Suprapubic skin (tissue), 4 donors: ENCODE results near the gene GJB3.

Source experiments
- EP300 ChIP-seq: sonication (generic); formaldehyde crosslinking; IDR thresholded peaks from one replicate; pipeline ENCODE4 v1.6.1; 2017; ENCODE audit warnings: antibody characterized with exemption
- POLR2A ChIP-seq, 2 donors: fragments of 450-650 bp; IDR thresholded peaks; one replicate each; pipeline ENCODE4 v1.6.1; 2017; ENCODE audit warnings: antibody characterized with exemption in 2 of 2, mild to moderate bottlenecking in 2 of 2, moderate library complexity in 2 of 2
- POLR2AphosphoS5 ChIP-seq, 3 donors: sonication (generic); formaldehyde crosslinking; IDR thresholded peaks; one replicate each; pipeline ENCODE4 v1.6.1; 2017; ENCODE audit warnings: antibody characterized with exemption in 3 of 3
- TF ChIP-seq, protein P1 (sequence below), 2 donors: fragments of 200-600 bp in 1 of 2; fragments of 450-650 bp in 1 of 2; sonication (generic) in 1 of 2; IDR thresholded peaks; one replicate each; pipeline ENCODE4 v1.5.1; 2016 to 2019; ENCODE audit warnings: antibody characterized with exemption in 2 of 2, mild to moderate bottlenecking in 1 of 2, moderate library complexity in 1 of 2

- TF ChIP-seq, protein P1, sequence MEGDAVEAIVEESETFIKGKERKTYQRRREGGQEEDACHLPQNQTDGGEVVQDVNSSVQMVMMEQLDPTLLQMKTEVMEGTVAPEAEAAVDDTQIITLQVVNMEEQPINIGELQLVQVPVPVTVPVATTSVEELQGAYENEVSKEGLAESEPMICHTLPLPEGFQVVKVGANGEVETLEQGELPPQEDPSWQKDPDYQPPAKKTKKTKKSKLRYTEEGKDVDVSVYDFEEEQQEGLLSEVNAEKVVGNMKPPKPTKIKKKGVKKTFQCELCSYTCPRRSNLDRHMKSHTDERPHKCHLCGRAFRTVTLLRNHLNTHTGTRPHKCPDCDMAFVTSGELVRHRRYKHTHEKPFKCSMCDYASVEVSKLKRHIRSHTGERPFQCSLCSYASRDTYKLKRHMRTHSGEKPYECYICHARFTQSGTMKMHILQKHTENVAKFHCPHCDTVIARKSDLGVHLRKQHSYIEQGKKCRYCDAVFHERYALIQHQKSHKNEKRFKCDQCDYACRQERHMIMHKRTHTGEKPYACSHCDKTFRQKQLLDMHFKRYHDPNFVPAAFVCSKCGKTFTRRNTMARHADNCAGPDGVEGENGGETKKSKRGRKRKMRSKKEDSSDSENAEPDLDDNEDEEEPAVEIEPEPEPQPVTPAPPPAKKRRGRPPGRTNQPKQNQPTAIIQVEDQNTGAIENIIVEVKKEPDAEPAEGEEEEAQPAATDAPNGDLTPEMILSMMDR (IDR thresholded peaks at IDR 0.05), result no peak
- TF ChIP-seq POLR2AphosphoS5 (IDR thresholded peaks at IDR 0.05) (no peak), EP300 (no peak), POLR2A (IDR thresholded peaks at IDR 0.05) (no peak)
These were observed 34.0 kb upstream of the GJB3 start for GRCh38 chr1:34746785-34747637.
